ENCODE data around the gene ANKRD29.
A peak's percentile ranks its signal among the peaks of the same experiment; 100 is the strongest.

Gene ANKRD29, protein sequence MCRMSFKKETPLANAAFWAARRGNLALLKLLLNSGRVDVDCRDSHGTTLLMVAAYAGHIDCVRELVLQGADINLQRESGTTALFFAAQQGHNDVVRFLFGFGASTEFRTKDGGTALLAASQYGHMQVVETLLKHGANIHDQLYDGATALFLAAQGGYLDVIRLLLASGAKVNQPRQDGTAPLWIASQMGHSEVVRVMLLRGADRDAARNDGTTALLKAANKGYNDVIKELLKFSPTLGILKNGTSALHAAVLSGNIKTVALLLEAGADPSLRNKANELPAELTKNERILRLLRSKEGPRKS

DNA sequence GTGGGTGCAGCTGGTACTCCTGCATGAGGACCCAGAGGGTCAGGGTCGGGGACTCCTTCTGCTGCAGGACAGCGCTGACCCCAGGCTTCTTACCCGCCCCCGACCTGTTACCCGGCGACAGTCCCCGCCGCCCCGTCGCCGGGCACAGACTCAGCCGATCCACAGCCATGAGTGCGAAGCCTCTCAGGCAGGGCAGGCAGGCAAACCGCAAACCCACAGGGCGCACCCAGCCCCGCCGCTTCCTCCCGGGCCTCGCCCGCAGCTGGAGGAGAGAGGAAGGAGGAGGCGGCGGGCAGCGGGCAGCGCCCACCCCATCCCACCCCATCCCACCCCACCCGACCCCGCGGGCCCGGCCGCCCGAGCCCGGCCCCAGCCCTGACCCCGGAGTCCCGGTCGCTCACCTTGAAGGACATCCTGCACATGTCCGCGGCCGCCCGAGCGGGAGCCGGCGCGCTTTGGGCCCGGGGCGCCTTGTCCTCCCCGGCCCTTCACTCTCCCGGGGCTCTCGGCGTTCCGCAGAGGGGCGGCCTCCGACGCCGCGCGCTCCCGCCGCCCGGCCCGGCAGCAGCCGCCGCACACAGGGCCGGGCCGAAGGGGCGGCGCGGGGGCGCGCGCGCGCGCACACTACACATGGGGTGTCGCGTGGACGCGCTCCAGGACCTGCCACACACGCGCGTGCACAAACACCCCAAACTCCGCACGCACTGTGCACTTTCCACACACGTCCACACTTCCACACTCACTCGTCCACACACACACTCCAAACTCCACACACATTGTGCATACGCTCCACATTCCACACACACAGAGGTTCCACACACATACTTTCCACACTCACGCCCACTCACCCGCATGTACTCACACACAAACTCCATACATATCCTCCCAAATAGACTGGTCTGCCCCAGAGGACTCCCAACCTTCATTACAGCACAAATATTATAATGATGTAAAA lies at the start of gene ANKRD29:
Gene ANKRD29, minus strand, starts transcription at position 603 of the 955 bp plus-strand sequence. Its CDS starts 181 bp downstream, at position 422.
- Mint-ChIP-seq H3K4me3 (peak within 1 kb of the TSS; percentile 82), H3K36me3 (ENCODE audit: insufficient read depth) (peaks cover 3% of the 10 kb centered on the region), H3K27me3 (peaks cover 39% of the 10 kb centered on the region), H3K9me3 (no peaks in the 10 kb centered on the region), H3K27ac (ENCODE audit: low read depth) (peak within 1 kb of the TSS; percentile 24), H3K4me1 (peaks cover 25% of the 10 kb centered on the region)
- peak; percentile 86 for ATAC-seq (replicated peaks; ENCODE audit: extremely low read depth, poor library complexity, severe bottlenecking)
- DNase-seq (ENCODE audit: low spot score in 2 of 2) = peak; percentile 31 to 32

DNA sequence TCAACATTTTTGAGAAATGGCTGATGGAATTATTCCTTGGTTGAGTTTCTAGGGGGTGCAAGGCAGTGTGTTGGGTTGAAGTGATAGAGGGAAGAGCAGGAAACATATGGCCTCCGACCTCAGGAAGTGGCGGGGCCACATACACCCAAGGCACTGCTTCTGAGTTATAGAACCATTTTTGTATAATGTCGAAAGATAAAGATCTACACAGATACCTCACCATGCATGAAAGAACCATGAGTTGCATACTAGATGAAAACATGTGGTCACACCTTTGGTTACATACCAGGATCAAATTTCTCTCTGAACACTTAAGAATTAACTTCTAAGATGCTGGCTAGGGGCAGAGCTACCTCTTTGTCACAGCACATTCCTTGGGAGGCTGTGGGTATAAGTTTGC lies 49.7 kb upstream of the ANKRD29 start:
- DNase-seq (ENCODE audit: low spot score in 2 of 2) = no peak
- H3K9me3 Mint-ChIP-seq = no peaks in the 10 kb centered on the region
- H3K4me1 Mint-ChIP-seq = peaks cover 15% of the 10 kb centered on the region
- H3K4me3 Mint-ChIP-seq = no peak overlapping the region
- H3K27ac Mint-ChIP-seq (ENCODE audit: low read depth) = no peak overlapping the region
- H3K27me3 Mint-ChIP-seq = peaks cover 11% of the 10 kb centered on the region
- H3K36me3 Mint-ChIP-seq (ENCODE audit: insufficient read depth) = peaks cover 1% of the 10 kb centered on the region
- peak; percentile 72 for ATAC-seq (replicated peaks; ENCODE audit: extremely low read depth, poor library complexity, severe bottlenecking)

- H3K36me3 Mint-ChIP-seq (ENCODE audit: insufficient read depth) = peaks cover 1% of the 10 kb centered on the region
- no peaks in the 10 kb centered on the region for H3K9me3 Mint-ChIP-seq
- ATAC-seq (replicated peaks; ENCODE audit: extremely low read depth, poor library complexity, severe bottlenecking) (no peak), DNase-seq (ENCODE audit: low spot score in 2 of 2) (no peak)
- peaks cover 11% of the 10 kb centered on the region for H3K27me3 Mint-ChIP-seq
- no peak overlapping the region for H3K27ac Mint-ChIP-seq (ENCODE audit: low read depth)
- no peak overlapping the region for H3K4me3 Mint-ChIP-seq
- H3K4me1 Mint-ChIP-seq = peaks cover 15% of the 10 kb centered on the region
These were observed 48.7 kb upstream of the ANKRD29 start for GRCh38 chr18:23711426-23711825.

DNA sequence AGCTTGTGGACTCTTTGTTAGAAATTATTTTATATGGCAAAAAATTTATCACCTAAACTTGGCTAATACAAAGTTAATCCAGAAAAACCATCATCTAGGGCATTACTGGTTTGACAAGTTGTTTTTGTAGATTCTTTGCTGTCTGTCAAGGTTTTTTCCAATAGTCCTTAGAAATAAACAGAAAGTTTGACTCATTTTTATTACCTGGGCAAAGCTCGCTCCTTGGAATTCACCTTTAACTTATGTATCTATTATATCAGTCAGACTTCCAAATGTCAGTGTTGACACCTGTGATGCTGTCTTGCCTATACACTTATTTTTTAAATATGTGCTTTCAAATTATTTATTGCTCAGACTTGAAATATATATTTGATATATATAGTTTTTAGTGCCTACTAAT lies 48.2 kb upstream of the ANKRD29 start:
- ATAC-seq (replicated peaks; ENCODE audit: extremely low read depth, poor library complexity, severe bottlenecking) (no peak), DNase-seq (ENCODE audit: low spot score in 2 of 2) (no peak)
- no peak overlapping the region for H3K4me3 Mint-ChIP-seq
- peaks cover 11% of the 10 kb centered on the region for H3K27me3 Mint-ChIP-seq
- H3K4me1 Mint-ChIP-seq = peaks cover 15% of the 10 kb centered on the region
- H3K27ac Mint-ChIP-seq (ENCODE audit: low read depth) = no peak overlapping the region
- no peaks in the 10 kb centered on the region for H3K9me3 Mint-ChIP-seq
- peaks cover 1% of the 10 kb centered on the region for H3K36me3 Mint-ChIP-seq (ENCODE audit: insufficient read depth)

DNA sequence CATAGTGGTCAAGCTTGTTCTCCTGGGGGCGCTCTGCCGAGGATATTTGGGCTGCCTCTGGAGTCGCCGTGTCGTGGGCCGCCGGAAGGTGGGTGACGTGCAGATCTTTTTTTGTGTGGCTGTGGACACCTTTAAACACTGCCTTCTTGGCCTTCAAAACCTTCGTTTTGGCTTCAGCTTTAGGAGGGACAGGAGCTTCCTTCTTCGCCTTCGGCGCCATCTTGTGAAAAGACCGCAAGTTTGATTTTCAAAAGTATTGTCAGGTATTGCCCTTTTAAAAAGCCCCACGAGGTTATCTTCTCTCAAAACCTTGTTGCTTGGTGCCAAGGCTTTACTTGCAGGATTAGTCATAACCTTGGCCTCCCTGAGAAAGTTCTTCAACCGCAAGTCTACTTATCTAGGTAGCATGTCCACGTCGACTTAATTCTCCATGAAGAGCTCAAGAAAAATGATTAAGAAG lies 47.4 kb upstream of the ANKRD29 start:
- Mint-ChIP-seq H3K36me3 (ENCODE audit: insufficient read depth) (peaks cover under 1% of the 10 kb centered on the region), H3K27me3 (peaks cover 15% of the 10 kb centered on the region), H3K9me3 (no peaks in the 10 kb centered on the region), H3K27ac (ENCODE audit: low read depth) (no peak overlapping the region), H3K4me1 (peaks cover 15% of the 10 kb centered on the region), H3K4me3 (no peak overlapping the region)
- ATAC-seq (replicated peaks; ENCODE audit: extremely low read depth, poor library complexity, severe bottlenecking) = no peak
- DNase-seq (ENCODE audit: low spot score in 2 of 2) = no peak

DNA sequence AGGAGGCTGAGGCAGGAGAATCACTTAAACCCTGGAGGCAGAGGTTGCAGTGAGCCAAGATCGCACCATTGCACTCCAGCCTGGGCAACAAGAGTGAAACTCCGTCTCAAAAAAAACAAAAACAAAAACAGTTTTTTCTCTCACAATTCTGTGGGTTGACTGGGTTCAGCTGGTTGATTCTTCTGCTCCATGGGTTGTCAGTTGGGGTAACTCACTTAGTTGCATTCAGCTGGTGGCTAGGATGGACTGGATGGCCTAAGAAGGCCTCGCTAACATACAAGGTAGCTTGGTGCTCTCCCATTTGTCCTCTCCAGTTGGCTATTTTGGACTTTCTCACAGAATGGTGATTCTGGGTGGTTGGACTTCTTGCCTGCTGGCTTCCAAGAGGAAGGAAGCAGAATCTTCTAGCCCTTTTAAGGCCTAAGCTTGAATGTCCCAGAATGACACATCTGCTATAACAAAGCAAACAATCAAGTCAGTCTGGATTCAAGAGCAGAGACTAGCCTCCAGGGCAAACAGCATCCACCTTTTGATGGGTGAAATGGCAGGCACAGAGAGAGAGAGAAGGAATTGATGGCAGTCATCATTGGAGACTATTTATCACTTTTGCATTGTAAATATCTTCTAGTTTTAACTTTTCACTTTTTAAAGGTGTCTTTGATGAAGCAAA lies 44.4 kb upstream of the ANKRD29 start:
- Mint-ChIP-seq H3K27ac (ENCODE audit: low read depth) (no peak overlapping the region), H3K4me3 (no peak overlapping the region), H3K27me3 (peaks cover 41% of the 10 kb centered on the region), H3K36me3 (ENCODE audit: insufficient read depth) (no peaks in the 10 kb centered on the region), H3K9me3 (no peaks in the 10 kb centered on the region), H3K4me1 (peaks cover 1% of the 10 kb centered on the region)
- DNase-seq (ENCODE audit: low spot score in 2 of 2) (no peak), ATAC-seq (replicated peaks; ENCODE audit: extremely low read depth, poor library complexity, severe bottlenecking) (no peak)

- H3K36me3 Mint-ChIP-seq (ENCODE audit: insufficient read depth) = no peaks in the 10 kb centered on the region
- H3K4me1 Mint-ChIP-seq = no peaks in the 10 kb centered on the region
- H3K4me3 Mint-ChIP-seq = no peak overlapping the region
- H3K9me3 Mint-ChIP-seq = no peaks in the 10 kb centered on the region
- no peak overlapping the region for H3K27ac Mint-ChIP-seq (ENCODE audit: low read depth)
- ATAC-seq (replicated peaks; ENCODE audit: extremely low read depth, poor library complexity, severe bottlenecking) = no peak
- H3K27me3 Mint-ChIP-seq = peaks cover 59% of the 10 kb centered on the region
- no peak for DNase-seq (ENCODE audit: low spot score in 2 of 2)
These were observed 42.1 kb upstream of the ANKRD29 start for GRCh38 chr18:23704806-23705205.

DNA sequence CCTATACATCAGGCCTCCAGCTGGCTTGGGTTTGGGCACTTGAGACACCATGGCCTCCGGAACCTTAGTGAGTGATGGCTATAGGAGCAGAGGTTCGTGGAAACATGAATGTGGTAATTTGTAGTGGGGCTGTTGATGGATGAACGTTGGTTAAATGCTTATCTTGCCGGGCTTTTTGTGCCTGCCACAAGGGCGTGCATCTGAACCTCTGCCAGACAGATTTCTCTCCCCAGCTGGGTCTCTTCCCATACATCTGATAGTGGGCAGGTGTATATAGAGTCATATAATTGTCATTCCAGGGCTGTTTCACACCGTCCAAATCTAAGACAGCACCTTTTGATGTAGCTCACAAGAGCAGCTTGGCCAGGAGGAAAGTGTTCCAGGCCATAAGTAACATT lies 41.3 kb upstream of the ANKRD29 start:
- DNase-seq (ENCODE audit: low spot score in 2 of 2) = no peak
- Mint-ChIP-seq H3K9me3 (no peaks in the 10 kb centered on the region), H3K4me3 (no peak overlapping the region), H3K4me1 (no peaks in the 10 kb centered on the region), H3K27ac (ENCODE audit: low read depth) (no peak overlapping the region), H3K27me3 (peaks cover 60% of the 10 kb centered on the region), H3K36me3 (ENCODE audit: insufficient read depth) (no peaks in the 10 kb centered on the region)
- ATAC-seq (replicated peaks; ENCODE audit: extremely low read depth, poor library complexity, severe bottlenecking) = no peak

- DNase-seq (ENCODE audit: low spot score in 2 of 2) = no peak
These were observed 40.6 kb upstream of the ANKRD29 start for GRCh38 chr18:23703057-23703986.

GRCh38 chr18:23702606-23703005 lies 39.9 kb upstream of the ANKRD29 start:
- Mint-ChIP-seq H3K4me1 (no peaks in the 10 kb centered on the region), H3K27ac (ENCODE audit: low read depth) (no peak overlapping the region), H3K4me3 (no peak overlapping the region), H3K9me3 (no peaks in the 10 kb centered on the region), H3K36me3 (ENCODE audit: insufficient read depth) (no peaks in the 10 kb centered on the region), H3K27me3 (peaks cover 67% of the 10 kb centered on the region)
- ATAC-seq (replicated peaks; ENCODE audit: extremely low read depth, poor library complexity, severe bottlenecking) (no peak), DNase-seq (ENCODE audit: low spot score in 2 of 2) (no peak)

More at GRCh38 chr18:23703057-23703986, 40.6 kb upstream of the ANKRD29 start:
- peaks cover 67% of the 10 kb centered on the region for H3K27me3 Mint-ChIP-seq
- no peak for ATAC-seq (replicated peaks; ENCODE audit: extremely low read depth, poor library complexity, severe bottlenecking)
- no peak overlapping the region for H3K27ac Mint-ChIP-seq (ENCODE audit: low read depth)
- no peak overlapping the region for H3K4me3 Mint-ChIP-seq
- no peaks in the 10 kb centered on the region for H3K4me1 Mint-ChIP-seq
- H3K9me3 Mint-ChIP-seq = no peaks in the 10 kb centered on the region
- no peaks in the 10 kb centered on the region for H3K36me3 Mint-ChIP-seq (ENCODE audit: insufficient read depth)

DNA sequence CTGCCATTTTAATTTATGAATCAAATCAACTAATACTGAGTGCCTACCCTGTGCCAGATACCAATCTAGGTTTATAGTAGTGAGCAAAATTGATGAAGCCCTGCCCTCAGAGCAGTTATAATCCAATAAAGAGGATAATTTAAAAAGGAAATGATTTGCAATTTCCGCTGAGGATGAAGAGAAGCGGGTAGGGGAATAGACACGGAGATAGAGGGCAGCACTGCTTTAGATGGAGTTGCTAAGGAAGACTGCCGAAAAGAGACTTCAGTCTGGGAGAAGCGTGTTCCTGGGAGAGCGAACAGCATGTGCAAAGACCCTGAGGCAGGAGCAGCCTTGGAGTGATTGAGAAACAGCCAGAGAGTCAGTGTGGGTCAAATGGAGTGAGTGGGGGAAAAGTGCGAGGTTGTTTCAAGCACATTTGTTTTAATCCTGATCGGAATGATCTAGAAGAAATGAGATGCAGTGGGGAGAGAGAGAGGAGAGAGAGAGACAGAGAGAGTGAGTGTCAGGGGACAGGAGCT lies 38.9 kb upstream of the ANKRD29 start:
- H3K36me3 Mint-ChIP-seq (ENCODE audit: insufficient read depth) = no peaks in the 10 kb centered on the region

More for the DNA sequence above, 38.9 kb upstream of the ANKRD29 start:
- Mint-ChIP-seq H3K27me3 (peaks cover 67% of the 10 kb centered on the region), H3K4me3 (no peak overlapping the region), H3K4me1 (no peaks in the 10 kb centered on the region), H3K27ac (ENCODE audit: low read depth) (no peak overlapping the region), H3K9me3 (no peaks in the 10 kb centered on the region)
- ATAC-seq (replicated peaks; ENCODE audit: extremely low read depth, poor library complexity, severe bottlenecking) (no peak), DNase-seq (ENCODE audit: low spot score in 2 of 2) (no peak)

Measured in central memory CD8-positive, alpha-beta T cell (primary cell).